Ishikawa (cell line): Measurements from ENCODE around the gene LRGUK.

ENCODE experiments used
- CEBPB ChIP-seq: IDR thresholded peaks from 2 replicates; pipeline ENCODE4 v1.6.1; 2012
- EGR1 ChIP-seq: IDR thresholded peaks from 2 replicates; pipeline ENCODE4 v1.6.1; 2012
- EP300 ChIP-seq: IDR thresholded peaks from 2 replicates; pipeline ENCODE4 v1.6.1; 2012; ENCODE audit warnings: borderline replicate concordance
- FOXM1 ChIP-seq: IDR thresholded peaks from 2 replicates; pipeline ENCODE4 v1.6.1; 2012; ENCODE audit warnings: low read depth, borderline replicate concordance
- NFIC ChIP-seq: IDR thresholded peaks from 2 replicates; pipeline ENCODE4 v1.6.1; 2012
- RAD21 ChIP-seq: IDR thresholded peaks from 2 replicates; pipeline ENCODE4 v1.6.1; 2012; ENCODE audit warnings: low read depth
- TAF1 ChIP-seq: IDR thresholded peaks from 2 replicates; pipeline ENCODE4 v1.6.1; 2012; ENCODE audit warnings: low read depth, mild to moderate bottlenecking
- TCF12 ChIP-seq: IDR thresholded peaks from 2 replicates; pipeline ENCODE4 v1.6.1; 2012; ENCODE audit warnings: low read depth
- TEAD4 ChIP-seq: IDR thresholded peaks from 2 replicates; pipeline ENCODE4 v1.6.1; 2012
- YY1 ChIP-seq: IDR thresholded peaks from 2 replicates; pipeline ENCODE4 v1.6.1; 2012; ENCODE audit warnings: low read depth
- ZBTB7A ChIP-seq: IDR thresholded peaks from 2 replicates; pipeline ENCODE4 v1.6.1; 2012; ENCODE audit warnings: low read depth
- TF ChIP-seq, protein P1 (sequence below): IDR thresholded peaks from 2 replicates; pipeline ENCODE4 v1.6.1; 2012; ENCODE audit warnings: low read depth, mild to moderate bottlenecking
- TF ChIP-seq, protein P2 (sequence below): IDR thresholded peaks from 2 replicates; pipeline ENCODE4 v1.6.1; 2012
- TF ChIP-seq, protein P3 (sequence below): IDR thresholded peaks from 2 replicates; pipeline ENCODE4 v1.6.1; 2012

DNA sequence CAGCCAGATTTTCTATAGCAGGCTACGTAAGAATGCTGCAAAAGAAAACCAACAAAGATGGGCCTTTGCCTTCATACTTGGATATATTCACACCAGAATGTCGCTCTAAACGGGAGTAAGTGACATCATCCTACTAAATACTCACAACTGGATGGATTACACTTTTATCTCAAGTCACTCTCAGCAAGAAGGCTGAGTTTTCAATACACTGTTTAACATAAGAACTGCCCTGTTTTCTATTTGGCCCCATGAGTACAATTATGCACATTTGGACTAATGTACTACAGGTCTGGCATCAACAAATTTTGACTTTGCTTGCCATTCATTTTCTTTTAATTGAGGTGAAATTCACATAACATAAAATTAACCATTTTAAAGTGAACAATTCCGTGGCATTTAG is 181.4 kb downstream of the LRGUK start:
- TF ChIP-seq TEAD4 (no peak), EP300 (no peak), NFIC (no peak), TCF12 (no peak), FOXM1 (no peak), YY1 (no peak), TAF1 (no peak), RAD21 (no peak), CEBPB (no peak), EGR1 (no peak), ZBTB7A (no peak)
- TF ChIP-seq, protein P1, sequence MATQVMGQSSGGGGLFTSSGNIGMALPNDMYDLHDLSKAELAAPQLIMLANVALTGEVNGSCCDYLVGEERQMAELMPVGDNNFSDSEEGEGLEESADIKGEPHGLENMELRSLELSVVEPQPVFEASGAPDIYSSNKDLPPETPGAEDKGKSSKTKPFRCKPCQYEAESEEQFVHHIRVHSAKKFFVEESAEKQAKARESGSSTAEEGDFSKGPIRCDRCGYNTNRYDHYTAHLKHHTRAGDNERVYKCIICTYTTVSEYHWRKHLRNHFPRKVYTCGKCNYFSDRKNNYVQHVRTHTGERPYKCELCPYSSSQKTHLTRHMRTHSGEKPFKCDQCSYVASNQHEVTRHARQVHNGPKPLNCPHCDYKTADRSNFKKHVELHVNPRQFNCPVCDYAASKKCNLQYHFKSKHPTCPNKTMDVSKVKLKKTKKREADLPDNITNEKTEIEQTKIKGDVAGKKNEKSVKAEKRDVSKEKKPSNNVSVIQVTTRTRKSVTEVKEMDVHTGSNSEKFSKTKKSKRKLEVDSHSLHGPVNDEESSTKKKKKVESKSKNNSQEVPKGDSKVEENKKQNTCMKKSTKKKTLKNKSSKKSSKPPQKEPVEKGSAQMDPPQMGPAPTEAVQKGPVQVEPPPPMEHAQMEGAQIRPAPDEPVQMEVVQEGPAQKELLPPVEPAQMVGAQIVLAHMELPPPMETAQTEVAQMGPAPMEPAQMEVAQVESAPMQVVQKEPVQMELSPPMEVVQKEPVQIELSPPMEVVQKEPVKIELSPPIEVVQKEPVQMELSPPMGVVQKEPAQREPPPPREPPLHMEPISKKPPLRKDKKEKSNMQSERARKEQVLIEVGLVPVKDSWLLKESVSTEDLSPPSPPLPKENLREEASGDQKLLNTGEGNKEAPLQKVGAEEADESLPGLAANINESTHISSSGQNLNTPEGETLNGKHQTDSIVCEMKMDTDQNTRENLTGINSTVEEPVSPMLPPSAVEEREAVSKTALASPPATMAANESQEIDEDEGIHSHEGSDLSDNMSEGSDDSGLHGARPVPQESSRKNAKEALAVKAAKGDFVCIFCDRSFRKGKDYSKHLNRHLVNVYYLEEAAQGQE: no peak
- TF ChIP-seq, protein P2, sequence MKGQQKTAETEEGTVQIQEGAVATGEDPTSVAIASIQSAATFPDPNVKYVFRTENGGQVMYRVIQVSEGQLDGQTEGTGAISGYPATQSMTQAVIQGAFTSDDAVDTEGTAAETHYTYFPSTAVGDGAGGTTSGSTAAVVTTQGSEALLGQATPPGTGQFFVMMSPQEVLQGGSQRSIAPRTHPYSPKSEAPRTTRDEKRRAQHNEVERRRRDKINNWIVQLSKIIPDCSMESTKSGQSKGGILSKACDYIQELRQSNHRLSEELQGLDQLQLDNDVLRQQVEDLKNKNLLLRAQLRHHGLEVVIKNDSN: no peak
- TF ChIP-seq, protein P3, sequence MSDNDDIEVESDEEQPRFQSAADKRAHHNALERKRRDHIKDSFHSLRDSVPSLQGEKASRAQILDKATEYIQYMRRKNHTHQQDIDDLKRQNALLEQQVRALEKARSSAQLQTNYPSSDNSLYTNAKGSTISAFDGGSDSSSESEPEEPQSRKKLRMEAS: no peak
